Skeletal muscle tissue (tissue), 5 donors: ENCODE results near the gene INTS6. TPM values are rescaled to one million over a fixed set of nuclear protein-coding genes. Genes with fewer than 3 reads are reported as not detected.

Source experiments
- H3K27ac ChIP-seq: one replicate; pipeline ENCODE4 v1.7.0; 2013; ENCODE audit warnings: mild to moderate bottlenecking, low read depth, low read length, inconsistent platforms
- H3K27me3 ChIP-seq, 3 donors: one replicate each; pipeline ENCODE4 v1.7.0; 2013; ENCODE audit warnings: low read length in 3 of 3; ENCODE audit not compliant: control insufficient read depth in 3 of 3, insufficient read depth in 3 of 3
- H3K36me3 ChIP-seq, 3 donors: one replicate each; pipeline ENCODE4 v1.7.0; 2013; ENCODE audit warnings: low read length in 3 of 3; ENCODE audit not compliant: control insufficient read depth in 3 of 3, insufficient read depth in 3 of 3
- H3K4me1 ChIP-seq, 3 donors: one replicate each; pipeline ENCODE4 v1.7.0; 2013; ENCODE audit warnings: low read length in 3 of 3, mild to moderate bottlenecking in 3 of 3; ENCODE audit not compliant: control insufficient read depth in 3 of 3, insufficient read depth in 3 of 3
- H3K4me3 ChIP-seq, 3 donors: one replicate each; pipeline ENCODE4 v1.7.0; 2013; ENCODE audit warnings: low read length in 3 of 3
- H3K9ac ChIP-seq, 3 donors: one replicate each; pipeline ENCODE4 v1.7.0; 2013; ENCODE audit warnings: low read length in 3 of 3, mild to moderate bottlenecking in 3 of 3, moderate library complexity in 2 of 3, low read depth in 1 of 3
- H3K9me3 ChIP-seq, 3 donors: one replicate each; pipeline ENCODE4 v1.7.0; 2013; ENCODE audit warnings: low read length in 3 of 3; ENCODE audit not compliant: control insufficient read depth in 3 of 3
- small RNA-seq: library from RNA; depleted of rRNA; stranded (forward); fragments of <200 nt; gene quantifications from one replicate; pipeline ENCODE3, GENCODE V24; 2014
- total RNA-seq: library from RNA; depleted of rRNA; stranded (reverse); fragments of >200 nt; gene quantifications from one replicate; pipeline ENCODE4 v1.2.3, GENCODE V29; 2014
- donor health status: Osteomylitis.

Gene INTS6
- total RNA-seq, 1 donor from 2014 or later = 20.4 TPM

- H3K27ac ChIP-seq = no peak overlapping the region
- H3K36me3 ChIP-seq = no peaks in the 10 kb centered on the region
- H3K9me3 ChIP-seq = no peaks in the 10 kb centered on the region
- H3K9ac ChIP-seq = no peak overlapping the region
- H3K4me3 ChIP-seq = no peak overlapping the region
- H3K4me1 ChIP-seq = peaks cover 0 to 4% (median 0%) of the 10 kb centered on the region in 3 donors
- H3K27me3 ChIP-seq = no peaks in the 10 kb centered on the region
Measured at GRCh38 chr13:51311957-51312520, 140.8 kb downstream of the INTS6 start.

Small RNA genes lying within 50 kb of the gene (small RNA-seq; reads per million reads assigned to genes)
- gene MIR5693 = not detected
- not detected for gene RN7SL320P
- not detected for gene SNRPGP11

Other genes with a start within 250 kb of the INTS6 start
- gene FAM124A, start 230.6 kb downstream of the INTS6 start, total RNA-seq = 0.52 TPM
- not detected for gene SERPINE3, start 113.3 kb downstream of the INTS6 start, total RNA-seq
- 6.8 TPM for gene WDFY2, start 131.4 kb upstream of the INTS6 start, total RNA-seq